Measurements from ENCODE around the gene PPM1A.

PPM1A gene

DNA sequence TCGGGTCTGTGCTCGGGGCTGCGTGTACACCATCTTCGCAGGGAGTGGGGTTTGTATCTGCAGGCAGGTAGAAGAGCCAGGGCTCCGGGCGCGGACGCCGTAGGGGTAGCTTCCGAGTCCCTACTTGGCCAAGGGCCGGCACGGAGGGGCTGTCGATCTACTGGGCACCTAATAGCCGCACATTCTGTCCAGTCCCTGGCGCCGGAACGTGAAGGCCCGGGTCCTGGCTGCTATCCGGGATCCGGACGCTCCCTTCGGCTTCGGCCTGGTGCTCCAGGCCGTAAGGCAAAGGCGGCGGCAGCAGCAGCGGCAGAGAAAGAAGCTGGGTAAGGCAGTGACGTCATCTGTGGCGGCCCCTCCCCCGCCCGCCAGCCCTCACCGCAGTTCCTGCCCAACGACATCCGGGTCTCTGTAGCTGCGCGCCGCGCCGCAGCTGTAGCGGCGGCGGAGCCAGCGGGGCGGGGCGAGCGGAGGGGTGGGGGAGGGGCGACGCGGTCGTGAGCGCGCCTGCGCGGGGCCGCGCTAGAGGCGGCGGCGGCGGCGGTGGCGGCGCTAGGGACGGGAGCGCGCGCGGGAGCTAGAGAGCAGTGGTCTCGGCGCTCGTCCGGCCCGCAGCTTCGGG, at the start of gene PPM1A:
TSS of gene PPM1A (plus strand) at position 525 of the 622 bp plus-strand sequence. CDS start 33,483 bp downstream, outside the sequence.
- DNase-seq: peak; percentile 97

DNA sequence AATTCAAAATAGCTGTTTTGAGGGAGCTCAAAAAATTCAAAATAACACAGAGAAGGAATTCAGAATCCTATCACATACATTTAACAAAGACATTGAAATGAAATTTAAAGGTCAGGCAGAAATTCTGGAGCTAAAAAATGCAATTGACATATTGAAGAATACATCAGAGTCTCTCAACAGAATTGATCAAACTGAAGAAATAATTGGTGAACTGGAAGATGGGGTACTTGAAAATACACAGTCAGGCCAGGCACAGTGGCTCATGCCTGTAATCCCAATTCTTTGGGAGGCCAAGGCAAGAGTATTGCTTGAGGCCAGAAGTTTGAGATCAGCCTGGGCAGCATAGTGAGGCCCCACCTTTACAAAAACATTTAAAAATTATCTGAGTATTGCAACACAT, 49.7 kb upstream of the PPM1A start:
- DNase-seq: no peak

DNA sequence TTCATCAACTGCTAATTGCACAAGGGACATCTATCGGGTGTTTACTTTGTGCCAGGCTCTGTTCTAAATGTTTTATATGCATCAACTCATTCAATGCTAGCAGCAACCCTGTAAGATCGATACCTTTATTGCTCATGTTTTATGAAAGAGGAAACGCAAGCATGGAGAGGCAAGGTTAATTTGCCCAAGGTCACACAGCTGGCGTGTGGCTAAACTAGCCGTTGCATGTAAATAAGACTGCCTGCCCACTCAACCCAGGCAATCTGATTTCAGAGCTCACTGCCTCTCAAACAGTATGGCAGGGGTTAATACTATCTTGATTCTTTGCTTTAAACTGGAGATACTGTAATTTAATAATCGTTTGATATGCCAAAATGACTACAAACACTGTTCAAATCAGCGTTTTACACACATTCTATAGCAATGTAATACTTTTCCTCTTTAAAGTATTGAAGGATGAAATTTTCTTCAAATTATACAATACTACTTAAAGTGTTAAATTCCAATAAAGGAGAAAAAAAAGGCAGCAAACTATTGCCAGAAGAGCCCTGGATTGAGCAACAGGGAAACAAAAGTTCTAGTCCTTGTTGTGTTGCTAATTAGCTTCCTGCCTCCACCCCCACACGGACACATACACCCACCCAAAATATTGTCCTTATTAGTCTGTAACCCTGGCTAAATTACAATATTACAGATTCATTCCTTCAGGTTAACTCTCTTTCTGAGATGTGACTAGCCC, 44.7 kb upstream of the PPM1A start:
- no peak for DNase-seq

DNA sequence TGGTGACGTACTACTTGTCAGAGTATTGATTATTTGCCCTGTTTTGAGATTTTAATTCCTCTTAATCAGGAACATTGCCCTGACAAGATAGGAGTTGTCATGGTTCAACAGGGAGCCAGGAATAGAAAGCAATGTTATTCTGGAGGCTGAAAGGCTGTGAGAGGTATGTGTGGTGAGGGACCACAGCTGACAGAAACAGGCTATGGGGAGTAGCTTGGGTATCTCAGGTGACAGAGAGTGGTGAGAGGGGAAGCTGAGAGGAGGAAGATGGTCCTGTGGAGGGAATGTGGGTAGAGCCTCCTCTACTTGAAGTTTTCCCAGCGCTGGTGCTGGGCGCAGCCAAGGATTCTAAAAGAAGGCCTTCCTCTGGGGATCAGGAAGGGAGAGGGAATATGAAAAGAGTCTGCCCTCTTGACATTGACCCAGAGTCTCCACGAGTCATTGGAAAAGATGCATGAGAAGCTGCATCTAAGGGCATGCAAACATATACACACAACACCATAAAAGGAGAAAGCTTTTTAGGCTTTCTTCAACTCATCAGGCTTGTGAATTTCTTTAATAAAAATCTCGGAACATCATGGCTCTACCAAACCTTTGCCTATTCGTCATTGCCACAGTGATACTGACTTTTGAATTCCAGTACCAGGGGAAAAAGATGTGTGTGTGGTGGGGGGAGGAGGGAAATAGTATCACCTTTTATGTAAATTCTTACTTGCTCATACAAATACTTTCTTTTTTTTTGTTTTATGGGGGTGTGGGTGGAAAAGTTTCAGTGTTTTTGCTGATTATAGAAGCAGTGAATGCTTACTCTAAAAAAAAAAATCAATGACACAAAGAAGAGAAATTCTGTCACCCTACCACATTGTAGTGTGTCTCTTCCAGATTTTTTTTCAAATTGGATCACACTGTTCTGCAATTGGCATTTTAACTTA, 43.9 kb upstream of the PPM1A start:
- no peak for DNase-seq

DNA sequence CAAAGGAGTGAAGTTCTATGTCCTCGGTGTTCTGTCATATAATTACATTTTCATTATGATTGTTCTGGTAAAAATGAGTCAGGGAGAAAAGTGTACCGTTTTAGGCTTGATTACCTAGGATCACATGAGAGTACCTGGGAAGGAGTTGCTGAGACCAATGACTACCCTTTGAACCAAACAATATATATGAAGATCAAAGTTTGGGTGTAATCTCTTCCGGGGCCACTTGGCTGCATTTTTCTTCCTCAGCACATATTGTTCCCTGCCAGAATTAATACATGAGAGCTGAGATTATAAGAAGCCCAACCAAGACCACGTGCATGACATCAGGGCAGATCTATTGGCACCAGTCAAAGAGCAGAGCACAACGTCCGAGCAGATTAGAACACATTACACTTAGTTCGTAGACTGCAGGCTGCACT, 42.8 kb upstream of the PPM1A start:
- no peak for DNase-seq

DNA sequence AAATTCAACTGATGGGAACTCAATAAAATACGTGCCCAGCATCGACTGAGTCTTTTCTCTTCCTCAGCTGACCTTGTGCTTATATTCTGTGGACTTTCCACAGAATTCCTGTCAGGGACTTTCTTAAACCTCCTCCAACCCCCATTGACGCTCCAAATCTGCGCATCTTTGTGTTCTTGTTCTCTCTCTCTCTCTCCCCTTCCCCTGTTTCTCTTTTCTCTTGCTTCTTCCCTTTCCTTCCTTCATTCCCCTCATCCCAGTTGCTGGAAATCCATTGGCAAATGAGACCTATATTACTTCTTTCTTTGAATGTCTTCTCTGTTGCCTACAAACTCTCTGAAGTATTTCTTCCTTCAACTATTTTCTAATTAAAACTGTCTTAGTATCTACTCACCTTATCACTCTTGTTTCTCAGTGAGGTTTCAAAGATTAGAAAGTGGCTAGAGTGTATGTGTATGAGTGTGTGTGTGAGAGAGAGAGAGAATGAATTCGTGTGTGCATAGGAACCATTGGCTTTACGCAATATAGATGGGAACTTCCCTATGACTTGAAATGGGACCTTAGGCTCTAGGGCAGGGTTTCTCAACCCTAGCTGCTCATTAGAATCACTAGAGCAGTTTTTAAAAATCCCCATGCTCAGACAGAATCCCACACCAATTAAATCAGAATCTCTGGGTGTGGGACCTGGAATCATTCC, 42.0 kb upstream of the PPM1A start:
- DNase-seq: no peak

DNA sequence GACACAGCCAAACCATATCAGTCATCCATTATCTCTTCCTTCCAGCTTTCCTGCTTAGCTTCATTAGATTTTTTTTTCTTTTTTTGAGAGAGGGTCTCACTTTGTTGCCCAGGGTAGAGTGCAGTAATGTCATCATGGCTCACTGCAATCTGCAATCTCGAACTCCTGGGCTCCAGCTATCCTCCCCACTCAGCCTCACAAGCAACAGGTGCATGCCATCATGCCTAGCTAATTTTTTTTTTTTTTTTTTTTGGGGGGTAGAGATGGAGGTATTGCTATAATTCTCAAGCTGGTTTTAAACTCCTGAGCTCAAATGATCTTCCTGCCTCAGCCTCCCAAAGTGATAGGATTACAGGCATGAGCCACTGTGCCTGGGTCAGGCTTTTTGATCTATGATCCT, 38.3 kb upstream of the PPM1A start:
- no peak for DNase-seq

DNA sequence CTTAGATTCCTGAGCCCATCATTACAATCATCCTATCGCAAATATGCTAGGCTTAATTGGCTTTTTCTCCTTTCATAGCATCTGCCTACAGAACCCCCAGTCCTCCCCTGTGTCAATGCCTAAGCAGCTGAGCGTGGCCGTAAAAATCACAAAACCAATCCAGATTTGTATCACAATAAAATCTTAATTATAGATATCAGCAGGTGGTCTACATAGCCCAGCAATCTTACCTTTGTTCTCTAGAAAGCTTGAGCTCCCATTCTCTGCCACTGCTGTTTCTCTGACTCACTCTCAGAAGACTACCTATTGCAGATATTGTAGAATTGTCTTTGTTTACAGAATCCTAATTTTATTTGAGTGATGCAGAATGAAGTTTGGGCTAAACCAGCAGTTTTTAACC, 37.9 kb upstream of the PPM1A start:
- DNase-seq: no peak

DNA sequence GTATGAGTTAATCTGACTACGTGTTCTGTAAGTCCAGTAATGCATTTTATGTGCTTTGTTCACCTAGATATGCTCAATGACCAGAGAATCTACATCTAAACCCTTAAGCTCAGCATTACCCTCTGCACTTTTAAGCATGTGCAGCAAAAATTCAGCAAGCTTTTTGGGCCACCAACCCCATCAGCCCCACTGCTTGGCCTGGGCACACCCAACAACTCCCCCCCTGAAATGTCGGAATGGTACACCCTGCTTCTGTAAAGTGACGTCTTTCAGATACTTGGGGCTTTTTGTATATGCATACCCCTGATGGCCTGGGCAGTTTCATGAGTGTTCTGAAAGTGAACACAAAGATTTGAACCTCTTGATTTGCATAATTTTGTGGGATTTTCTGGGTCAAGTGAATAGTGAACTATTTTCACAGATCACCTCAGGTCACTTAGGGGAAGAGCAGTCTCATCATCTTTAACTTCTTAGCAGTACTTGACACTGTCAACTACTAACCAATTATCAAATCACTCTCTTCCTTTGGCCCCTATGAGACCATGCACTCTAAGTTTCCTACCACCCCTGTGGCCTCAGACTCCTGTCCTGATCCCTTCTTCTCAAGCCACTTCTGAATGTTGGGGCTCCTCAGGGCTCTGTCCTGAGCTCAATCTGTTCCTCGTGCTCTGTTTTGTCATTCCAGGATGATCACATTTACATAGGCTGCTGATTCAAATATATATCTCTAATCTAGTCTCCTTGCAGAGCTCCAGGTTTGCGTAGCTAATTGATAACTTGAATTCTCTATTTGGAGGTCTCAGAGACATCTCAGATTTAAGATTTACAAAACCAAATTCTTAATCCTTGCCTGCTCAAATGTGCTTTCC, 36.3 kb upstream of the PPM1A start:
- no peak for DNase-seq

DNA sequence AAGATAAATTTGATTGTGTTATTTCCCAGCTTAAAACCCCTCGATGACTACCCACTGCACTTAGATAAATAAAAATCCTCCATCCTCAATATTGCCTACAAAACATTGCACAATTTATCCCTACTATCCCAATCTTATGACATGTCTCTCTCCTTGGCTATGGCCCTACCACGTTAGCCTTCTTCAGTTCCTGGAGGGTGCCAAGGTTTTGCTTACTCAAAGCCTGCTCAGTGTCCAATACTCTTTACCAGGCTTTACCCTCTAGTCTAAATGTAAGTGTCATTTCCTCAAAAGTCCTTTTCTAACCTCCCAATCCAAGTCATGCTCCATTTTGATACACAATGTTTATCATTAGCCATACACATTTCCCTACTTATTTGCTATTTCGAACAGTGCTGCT, 35.0 kb upstream of the PPM1A start:
- no peak for DNase-seq

DNA sequence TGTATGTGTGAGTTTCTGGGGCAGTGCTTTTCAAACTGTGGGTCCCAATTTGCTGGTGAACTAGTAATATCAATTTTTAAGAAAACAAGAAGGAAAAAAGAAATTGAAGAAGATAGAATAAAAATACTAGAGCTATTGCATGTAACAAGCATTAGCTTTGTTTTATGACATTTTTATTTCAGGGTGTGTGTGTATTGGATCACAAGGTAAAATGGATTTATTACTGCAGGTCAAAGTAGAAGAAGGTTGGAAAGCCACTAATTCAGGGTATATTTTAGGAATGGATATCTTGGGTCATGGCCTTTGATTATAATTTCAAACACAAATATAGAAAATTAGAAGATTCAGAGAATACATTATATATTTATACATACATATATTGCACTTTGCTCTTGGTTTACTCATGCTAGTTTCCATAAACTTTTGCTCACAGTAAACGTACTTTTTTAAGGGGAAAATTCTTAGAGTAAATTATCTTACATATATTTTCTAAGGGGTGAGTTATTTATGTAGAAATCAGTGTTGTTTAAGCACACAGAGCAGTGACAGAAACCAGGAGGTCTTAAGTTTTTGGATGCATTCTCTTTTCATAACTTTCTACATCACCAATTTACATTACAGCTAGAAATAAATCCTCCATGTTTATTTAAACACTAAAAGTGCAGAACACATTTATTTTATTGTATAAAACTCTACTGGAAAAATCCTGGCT, 34.5 kb upstream of the PPM1A start:
- DNase-seq: no peak

DNA sequence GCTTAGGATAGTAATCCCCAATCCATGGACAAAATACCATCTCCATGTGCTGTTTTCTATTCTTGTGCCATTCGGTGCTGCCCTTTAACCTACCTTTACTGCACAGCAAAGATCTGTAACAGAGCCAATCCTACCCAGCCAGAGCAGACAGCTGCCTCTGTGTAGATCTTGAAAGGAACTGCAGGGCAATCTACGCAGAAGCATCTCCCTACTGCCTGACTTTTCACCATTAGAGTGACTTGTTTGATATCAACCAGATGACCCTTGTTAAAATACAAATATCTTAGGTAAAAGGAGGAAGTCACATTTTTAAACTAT, 33.9 kb upstream of the PPM1A start:
- no peak for DNase-seq

DNA sequence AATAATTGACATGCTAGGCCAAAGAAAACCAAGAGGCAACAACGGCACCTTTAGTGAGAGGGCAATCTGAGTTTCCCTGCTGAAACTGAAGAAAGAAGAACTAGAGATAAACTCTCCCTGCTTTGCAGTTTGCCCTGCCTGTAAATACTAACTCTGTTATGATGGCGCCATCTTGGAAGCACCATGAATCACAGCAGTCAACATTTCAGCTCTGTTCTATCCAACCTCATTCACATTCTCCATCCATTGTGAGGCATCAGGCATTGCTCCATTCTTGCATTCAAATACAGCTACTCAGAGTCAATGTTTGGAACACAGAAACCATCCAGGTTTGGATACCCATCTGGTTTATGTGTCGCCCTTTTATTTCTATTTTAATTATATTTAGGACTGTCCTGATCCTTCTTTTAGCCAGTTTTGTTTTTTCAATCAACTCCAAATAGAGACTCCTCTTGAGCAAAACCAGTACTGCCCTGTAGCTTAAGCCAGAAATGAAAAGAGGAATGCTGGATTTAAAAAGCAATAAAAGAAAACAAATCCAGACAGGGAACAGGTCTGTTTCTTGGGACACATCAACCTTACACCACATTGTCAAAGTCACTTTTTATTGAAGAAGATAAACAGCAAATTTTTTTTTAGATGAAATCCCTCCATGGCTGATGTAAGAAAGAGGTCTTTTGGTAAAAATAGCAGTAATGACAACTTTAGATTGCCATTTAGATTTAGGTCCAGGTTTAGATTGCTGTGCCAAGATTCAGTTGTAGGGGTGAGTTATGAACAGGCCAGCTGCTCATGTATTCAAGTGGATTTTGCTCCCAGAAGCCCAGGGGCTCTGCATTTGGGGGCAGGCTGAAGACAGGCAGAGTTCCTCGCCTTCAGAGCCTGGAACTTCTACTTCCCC, 33.3 kb upstream of the PPM1A start:
- DNase-seq: no peak

DNA sequence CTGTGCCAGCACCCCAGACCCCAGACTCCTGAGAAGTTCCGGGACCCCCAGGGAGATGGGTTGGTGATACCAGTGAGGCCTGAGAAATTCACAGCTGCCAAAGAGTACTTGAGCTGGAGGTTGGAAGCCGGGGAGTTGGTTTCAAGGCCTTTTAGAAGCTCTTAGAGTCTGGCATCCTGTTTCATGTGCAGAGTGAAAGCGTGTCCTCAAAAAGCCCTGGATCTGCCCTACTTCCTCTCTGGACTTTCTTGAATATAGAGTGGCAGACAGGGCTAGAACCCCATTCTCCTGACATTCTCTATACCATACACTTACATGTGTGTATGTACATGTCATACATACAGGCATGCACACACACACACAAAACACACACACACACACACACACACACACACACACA, 31.3 kb upstream of the PPM1A start:
- no peak for DNase-seq

DNA sequence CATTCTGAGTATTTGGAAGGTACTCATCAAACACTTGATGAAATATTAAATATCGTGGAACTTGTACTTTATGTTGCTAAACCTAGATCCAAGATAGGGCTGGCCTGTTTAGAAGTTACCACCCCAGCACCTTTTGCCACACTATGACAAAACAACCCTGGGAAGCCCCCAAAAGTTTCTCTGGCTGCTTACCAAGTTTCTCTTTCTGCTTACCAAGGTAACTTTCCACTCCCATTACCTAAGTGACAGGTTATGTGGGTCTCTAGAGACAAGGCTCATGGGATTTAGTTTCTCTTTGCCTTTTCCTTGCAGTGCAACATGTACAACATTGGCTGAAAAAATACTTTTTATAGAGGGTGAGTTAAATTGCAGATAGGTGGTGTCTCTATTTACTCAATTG, 28.9 kb upstream of the PPM1A start:
- no peak for DNase-seq

DNA sequence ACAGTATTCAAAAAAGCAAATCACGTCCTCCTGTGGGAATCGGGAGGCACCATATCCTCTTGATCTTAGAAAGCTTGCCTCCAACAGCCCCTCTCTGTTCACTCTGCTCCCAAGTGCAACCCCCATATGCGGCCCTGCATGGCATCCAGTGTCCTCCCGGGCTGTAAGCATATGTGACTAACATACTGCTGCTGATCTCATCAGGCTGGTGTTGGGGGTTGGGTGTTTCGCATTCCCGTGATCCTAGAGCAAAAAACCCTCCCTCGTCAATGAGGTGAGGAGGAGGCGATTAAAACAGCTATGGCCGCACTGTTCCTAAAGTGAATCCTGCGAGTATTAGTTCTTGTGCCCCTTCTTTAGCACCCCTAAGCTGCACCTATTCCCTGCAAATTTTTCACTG, 28.1 kb upstream of the PPM1A start:
- no peak for DNase-seq

DNA sequence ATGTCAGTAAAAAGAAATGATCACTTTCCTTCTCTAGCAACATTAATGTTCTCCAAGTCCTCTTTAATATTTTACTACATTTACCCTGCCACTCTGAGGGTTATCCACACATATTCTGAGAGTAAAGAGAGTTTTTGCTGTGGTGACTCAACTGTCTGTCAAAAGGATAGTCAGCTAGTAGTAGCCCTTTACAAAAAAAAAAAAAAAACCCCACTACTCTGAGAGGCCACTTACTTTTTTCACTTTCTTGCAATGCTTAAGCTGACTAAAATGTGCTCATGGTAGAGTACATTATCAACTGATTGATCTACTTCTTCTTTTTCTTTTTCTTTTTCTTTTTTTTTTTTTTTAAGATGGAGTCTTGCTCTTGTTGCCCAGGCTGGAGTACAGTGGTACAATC, 27.6 kb upstream of the PPM1A start:
- DNase-seq: no peak

DNA sequence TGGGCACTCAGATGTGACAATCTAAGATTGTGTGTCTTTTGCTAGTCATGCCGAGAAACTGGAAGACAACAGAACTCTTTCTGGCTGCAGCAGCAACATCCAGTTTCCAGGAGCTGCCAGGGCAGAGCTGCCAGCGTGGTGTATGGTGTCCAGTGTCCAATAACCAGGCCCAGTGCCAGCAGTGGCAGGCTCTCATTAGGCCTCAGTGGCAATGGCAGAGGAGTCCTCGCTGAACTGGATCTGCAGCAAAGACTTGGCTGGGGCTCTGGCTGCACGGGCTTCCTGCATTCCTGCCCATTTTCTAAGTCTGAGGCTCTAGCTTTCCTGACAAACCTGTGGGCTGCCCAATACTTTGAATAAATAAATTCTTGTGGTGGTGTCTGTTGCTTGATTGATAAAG, 26.2 kb upstream of the PPM1A start:
- peak; percentile 44 for DNase-seq

DNA sequence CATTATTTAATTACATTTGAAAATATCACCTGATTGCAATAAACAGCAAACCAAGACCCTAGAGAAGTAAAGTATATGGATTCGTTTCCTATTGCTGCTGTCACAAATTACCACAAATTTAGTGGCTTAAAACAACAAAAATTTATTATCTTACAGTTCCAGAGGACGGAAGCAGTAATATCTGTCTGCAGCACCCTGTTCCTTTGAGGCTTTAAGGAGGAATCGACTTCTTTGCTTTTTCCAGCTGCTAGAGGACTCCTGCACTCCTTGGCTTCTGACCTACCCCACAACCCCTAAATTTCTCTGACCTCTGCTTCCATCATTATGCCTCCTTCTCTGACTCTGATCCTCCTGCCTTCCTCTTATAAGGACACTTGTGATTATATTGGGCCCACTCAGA, 23.8 kb upstream of the PPM1A start:
- no peak for DNase-seq

DNA sequence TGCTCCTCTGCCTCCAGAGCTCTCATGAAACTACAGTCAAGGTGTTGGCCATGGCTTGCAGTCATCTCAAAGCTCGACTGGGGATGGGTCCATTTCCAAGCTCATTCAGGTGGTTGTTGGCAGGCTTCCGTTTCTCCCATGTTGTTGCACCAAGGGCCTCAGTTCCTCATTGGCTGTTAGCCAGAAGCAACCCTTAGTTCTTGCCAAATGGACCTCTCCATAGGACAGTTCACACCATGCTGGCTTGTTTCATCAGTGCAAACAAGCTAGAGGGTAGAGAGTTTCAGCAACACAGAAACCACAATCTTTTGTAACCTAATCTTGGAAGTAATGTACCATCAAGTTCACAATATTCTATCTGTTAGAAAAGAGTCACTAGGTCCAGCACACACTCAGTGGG, 22.7 kb upstream of the PPM1A start:
- no peak for DNase-seq

DNA sequence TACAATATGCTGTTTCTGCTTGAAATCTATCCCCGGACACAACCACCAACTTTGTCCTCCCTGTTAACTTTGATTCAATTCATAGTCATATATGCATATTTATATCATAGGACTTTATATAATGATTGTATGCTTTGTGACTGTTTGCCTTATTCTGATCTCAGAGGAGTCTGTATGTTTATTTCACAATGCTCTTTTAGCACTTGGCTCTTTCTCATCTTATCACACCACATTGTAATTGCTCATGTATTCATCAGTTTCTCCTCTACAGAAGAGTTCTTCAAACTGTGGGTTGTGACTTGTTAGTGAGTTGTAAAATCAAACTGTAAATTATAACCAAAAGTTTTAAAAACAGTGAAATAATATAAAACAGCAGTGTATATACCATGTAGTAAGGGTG, 21.7 kb upstream of the PPM1A start:
- DNase-seq: no peak

All from left hindlimb (tissue), 1 donor.